ENCODE data around the gene SDCCAG8. TPM values are rescaled to one million over a fixed set of nuclear protein-coding genes. Genes with fewer than 3 reads are reported as not detected.

Gene SDCCAG8
- total RNA-seq, 4 donors from 2014 or later: 21.6 to 62.7 (median 39.8) TPM

DNA sequence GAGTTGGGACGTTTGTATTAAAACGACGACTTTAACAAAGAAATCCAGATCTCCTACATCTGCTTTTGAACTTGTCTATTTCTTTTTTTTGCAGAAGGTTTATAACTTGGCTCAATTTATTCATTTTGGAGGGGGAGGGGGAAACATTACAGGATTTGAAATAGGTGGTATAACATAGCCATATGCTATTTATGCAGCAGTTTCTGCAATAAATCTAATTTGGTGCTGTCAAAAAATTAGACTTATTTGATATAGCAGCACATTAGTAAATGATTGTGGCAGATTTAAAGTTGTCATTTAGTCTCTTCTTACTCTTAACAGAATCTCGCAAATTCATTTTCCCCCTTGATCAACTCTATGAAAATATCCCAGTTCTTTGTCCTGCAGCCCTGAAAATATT, 138.2 kb downstream of the SDCCAG8 start:
- Histone ChIP-seq H3K4me3 (no peak overlapping the region), H3K9me3 (no peaks in the 10 kb centered on the region), H3K36me3 (no peaks in the 10 kb centered on the region), H3K27me3 (no peaks in the 10 kb centered on the region), H3K4me1 (no peaks in the 10 kb centered on the region), H3K27ac (no peak overlapping the region)
- DNase-seq (ENCODE audit: low spot score in 2 of 2): no peak
- WGBS: 89% methylated on average over 4 of the region's 4 CpGs
- no peak for TF ChIP-seq POLR2A (IDR thresholded peaks at IDR 0.05)
- TF ChIP-seq POLR2AphosphoS5 (IDR thresholded peaks at IDR 0.05): no peak
- TF ChIP-seq EP300 (IDR thresholded peaks at IDR 0.05): no peak
- TF ChIP-seq, protein P1, sequence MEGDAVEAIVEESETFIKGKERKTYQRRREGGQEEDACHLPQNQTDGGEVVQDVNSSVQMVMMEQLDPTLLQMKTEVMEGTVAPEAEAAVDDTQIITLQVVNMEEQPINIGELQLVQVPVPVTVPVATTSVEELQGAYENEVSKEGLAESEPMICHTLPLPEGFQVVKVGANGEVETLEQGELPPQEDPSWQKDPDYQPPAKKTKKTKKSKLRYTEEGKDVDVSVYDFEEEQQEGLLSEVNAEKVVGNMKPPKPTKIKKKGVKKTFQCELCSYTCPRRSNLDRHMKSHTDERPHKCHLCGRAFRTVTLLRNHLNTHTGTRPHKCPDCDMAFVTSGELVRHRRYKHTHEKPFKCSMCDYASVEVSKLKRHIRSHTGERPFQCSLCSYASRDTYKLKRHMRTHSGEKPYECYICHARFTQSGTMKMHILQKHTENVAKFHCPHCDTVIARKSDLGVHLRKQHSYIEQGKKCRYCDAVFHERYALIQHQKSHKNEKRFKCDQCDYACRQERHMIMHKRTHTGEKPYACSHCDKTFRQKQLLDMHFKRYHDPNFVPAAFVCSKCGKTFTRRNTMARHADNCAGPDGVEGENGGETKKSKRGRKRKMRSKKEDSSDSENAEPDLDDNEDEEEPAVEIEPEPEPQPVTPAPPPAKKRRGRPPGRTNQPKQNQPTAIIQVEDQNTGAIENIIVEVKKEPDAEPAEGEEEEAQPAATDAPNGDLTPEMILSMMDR (IDR thresholded peaks at IDR 0.05): no peak

DNA sequence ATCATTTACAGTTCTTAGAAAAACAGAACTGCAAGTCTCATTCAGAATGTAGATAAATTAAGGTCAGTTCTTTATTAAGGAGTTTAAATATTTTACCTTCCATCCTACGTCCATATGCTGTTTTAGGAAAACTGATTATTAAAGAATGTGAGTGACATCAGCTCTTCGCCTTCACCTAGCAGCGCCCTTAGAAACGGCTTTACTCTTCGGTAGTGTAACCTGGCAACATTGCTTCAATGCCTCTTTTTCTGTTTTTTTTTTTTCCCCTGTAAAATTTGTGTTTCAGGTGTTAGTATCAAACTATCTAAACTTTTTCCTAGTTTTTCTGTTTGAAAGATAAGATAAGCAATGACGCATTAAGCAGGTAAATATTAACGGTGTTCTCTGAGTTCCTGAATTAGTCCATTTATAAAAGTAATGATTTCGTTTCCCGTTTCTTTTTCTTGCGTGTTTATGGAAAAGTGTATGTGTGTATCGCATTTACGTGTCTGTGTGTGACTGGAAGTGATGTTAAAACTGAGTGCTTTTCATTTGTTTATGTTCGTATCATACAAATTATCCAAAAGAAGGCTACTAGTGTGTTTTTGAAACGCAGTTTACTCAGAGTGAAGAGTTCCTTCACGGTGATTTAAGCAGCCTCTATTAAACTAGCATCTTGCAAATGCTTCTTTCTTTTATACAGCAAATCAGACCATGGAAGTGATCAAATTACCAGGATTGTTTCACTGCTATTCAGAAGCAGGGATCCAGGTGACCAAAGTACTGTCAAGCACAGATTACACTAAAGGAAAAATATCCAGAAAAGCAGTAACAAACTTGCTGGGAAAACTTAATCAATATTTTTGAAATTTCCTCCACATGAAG, 139.0 kb downstream of the SDCCAG8 start:
- 93% methylated on average over 15 of the region's 15 CpGs for WGBS
- H3K27ac ChIP-seq: no peak overlapping the region
- no peaks in the 10 kb centered on the region for H3K9me3 ChIP-seq
- no peaks in the 10 kb centered on the region for H3K36me3 ChIP-seq
- no peak for DNase-seq (ENCODE audit: low spot score in 2 of 2)
- TF ChIP-seq POLR2A (IDR thresholded peaks at IDR 0.05) (no peak), EP300 (IDR thresholded peaks at IDR 0.05) (no peak), POLR2AphosphoS5 (IDR thresholded peaks at IDR 0.05) (no peak)
- TF ChIP-seq, protein P1 (IDR thresholded peaks at IDR 0.05): no peak
- H3K27me3 ChIP-seq: no peaks in the 10 kb centered on the region
- H3K4me3 ChIP-seq: no peak overlapping the region
- no peaks in the 10 kb centered on the region for H3K4me1 ChIP-seq

- DNase-seq (ENCODE audit: low spot score in 2 of 2): no peak
- no peaks in the 10 kb centered on the region for H3K9me3 ChIP-seq
Measured at GRCh38 chr1:243396424-243396823, 140.6 kb downstream of the SDCCAG8 start.

GRCh38 chr1:243396876-243397275, 141.0 kb downstream of the SDCCAG8 start:
- no peaks in the 10 kb centered on the region for H3K9me3 ChIP-seq
- H3K27me3 ChIP-seq: no peaks in the 10 kb centered on the region
- no peak for TF ChIP-seq POLR2AphosphoS5 (IDR thresholded peaks at IDR 0.05)
- TF ChIP-seq, protein P1 (IDR thresholded peaks at IDR 0.05): no peak
- TF ChIP-seq POLR2A (IDR thresholded peaks at IDR 0.05): no peak
- no peak for TF ChIP-seq EP300 (IDR thresholded peaks at IDR 0.05)
- no peaks in the 10 kb centered on the region for H3K4me1 ChIP-seq
- no peak overlapping the region for H3K4me3 ChIP-seq
- H3K36me3 ChIP-seq: no peaks in the 10 kb centered on the region
- WGBS: 87% methylated on average over 5 of the region's 5 CpGs
- DNase-seq (ENCODE audit: low spot score in 2 of 2): no peak
- H3K27ac ChIP-seq: no peak overlapping the region

More at GRCh38 chr1:243396424-243396823, 140.6 kb downstream of the SDCCAG8 start:
- no peaks in the 10 kb centered on the region for H3K4me1 ChIP-seq
- H3K27me3 ChIP-seq: no peaks in the 10 kb centered on the region
- TF ChIP-seq POLR2A (IDR thresholded peaks at IDR 0.05) (no peak), EP300 (IDR thresholded peaks at IDR 0.05) (no peak), POLR2AphosphoS5 (IDR thresholded peaks at IDR 0.05) (no peak)
- TF ChIP-seq, protein P1 (IDR thresholded peaks at IDR 0.05): no peak
- H3K27ac ChIP-seq: no peak overlapping the region
- H3K36me3 ChIP-seq: no peaks in the 10 kb centered on the region
- no peak overlapping the region for H3K4me3 ChIP-seq

DNA sequence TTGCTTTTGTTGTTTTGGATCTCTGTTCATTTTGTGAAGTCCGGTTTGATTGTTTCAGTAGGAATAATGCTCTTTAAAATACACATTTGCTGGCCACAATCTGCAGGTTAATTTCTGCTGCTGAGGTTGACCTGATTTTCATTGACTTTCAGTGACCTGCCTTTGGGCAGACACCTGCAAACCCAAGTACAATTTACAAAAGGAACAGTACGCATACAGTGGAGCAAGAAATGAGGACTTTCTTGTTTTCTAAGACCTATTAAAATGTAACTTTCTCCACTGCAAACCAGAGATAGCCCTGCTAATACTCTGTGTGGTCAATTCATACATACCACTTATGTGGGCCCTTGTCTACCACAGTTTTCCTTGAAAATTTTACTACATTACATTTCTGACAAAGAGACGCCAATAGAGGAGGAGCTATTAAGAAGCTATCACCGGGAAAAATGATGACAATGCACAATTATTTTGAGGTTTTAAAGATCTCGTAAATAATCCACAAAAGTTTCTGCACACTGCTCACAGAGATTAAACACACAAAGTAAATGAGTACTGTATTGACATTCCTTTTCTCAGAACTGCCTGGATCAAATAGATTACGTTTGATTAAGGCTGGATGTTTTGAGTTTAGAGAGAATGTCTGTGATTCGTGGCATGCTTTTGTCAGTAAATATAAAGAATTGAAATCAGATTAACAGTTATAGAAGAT, 141.9 kb downstream of the SDCCAG8 start:
- 76% methylated on average over 7 of the region's 7 CpGs for WGBS
- Histone ChIP-seq H3K4me1 (no peaks in the 10 kb centered on the region), H3K27ac (no peak overlapping the region), H3K27me3 (no peaks in the 10 kb centered on the region), H3K36me3 (no peaks in the 10 kb centered on the region), H3K4me3 (no peak overlapping the region), H3K9me3 (no peaks in the 10 kb centered on the region)
- no peak for DNase-seq (ENCODE audit: low spot score in 2 of 2)
- TF ChIP-seq EP300 (IDR thresholded peaks at IDR 0.05): no peak
- TF ChIP-seq, protein P1 (IDR thresholded peaks at IDR 0.05): no peak
- no peak for TF ChIP-seq POLR2A (IDR thresholded peaks at IDR 0.05)
- TF ChIP-seq POLR2AphosphoS5 (IDR thresholded peaks at IDR 0.05): no peak

Data from suprapubic skin (tissue), 4 donors.